ENCODE measurements around the gene TYRP1.

The TYRP1 gene

GRCh38 chr9:12737871-12738270 lies 44.7 kb downstream of the TYRP1 start:
- no peak for DNase-seq

DNA sequence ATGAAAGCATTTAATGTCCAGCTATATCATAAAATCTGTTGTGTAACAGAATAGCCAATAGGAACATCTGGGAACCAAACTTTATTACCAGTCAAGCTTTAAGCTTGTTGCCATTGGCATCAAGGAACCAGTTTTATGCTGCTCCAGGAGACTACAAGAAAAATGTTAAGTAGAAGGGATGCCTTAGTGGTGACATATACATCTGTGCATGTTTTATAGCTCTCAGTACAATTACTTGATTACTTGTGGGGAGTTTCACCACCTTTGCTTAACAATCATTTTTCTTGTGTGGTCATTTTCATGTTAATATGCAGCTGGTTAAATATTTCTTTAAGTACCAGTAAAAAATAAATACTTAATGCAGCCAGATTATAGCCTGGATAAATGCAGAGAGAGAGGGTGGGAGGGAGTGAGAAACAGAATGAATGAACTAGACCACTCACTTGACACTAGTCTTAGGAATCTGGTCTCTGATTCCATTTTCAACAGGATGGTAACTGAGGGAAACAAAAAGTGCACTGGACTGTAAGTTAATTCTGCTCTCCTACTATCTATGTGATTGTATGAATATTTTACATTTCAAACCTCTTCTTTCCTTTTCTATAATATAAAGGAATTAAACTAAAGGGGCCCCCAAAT lies 45.9 kb downstream of the TYRP1 start:
- no peak for DNase-seq

DNA sequence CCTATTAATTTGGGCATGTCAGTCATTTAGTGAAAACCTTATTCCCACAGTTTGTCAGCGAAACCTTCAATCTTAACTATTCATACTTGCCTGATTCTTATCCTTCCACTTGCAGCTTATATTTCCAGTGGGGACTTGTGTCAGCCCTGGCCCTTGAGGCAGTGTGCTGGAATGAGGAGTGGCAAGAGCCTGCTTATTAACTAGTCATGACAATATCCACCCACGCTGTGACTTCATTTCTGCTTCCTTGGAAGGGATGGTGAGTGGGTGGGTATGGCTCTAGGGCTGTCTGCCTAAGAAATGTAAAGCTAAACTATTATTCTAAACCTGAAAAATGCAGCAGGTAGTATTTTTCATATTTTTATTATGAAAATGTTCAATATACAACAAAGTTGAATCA lies 47.7 kb downstream of the TYRP1 start:
- no peak for DNase-seq

- no peak for DNase-seq
These were observed 54.8 kb downstream of the TYRP1 start for GRCh38 chr9:12748016-12748415.

DNA sequence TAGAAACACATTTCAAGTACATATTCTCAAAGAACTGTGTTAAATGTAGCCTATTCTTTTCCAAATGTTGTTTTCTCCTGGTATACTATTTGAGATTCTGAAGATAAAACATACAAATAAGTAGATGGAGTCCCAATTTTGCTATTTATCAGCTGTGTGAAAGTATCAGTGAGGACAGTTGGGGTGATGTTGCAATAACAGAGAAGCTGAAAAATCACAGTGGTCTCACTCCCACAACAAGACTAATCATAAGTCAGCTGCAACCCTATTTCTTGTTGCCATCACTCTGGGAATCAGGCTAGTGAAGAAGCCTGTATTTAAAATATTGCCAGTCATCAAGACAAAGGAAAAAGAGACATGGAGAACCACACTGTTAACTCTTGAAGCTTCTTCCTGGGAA lies 55.8 kb downstream of the TYRP1 start:
- no peak for DNase-seq

GRCh38 chr9:12753931-12754330 lies 60.7 kb downstream of the TYRP1 start:
- DNase-seq: no peak

DNA sequence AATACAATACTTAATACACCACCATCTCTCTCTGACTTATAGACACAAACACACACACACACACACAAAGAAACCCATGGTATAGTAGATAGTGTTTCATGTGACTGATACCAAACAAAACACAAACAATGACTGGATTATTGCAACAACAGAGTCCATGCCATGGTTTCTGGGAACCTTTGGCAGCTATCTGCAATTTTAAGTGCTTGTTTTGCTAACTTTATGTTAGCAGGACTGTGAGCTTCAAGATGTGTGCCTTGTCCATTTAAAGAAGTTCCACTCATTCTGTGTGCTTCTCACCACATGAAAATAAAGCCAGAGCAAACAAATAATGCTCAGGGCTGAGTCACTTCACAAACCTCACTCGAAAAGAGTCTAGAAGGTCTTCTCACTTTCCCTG lies 66.6 kb downstream of the TYRP1 start:
- no peak for DNase-seq
